ENCODE measurements around the gene PPP2R2B.
"Not testable (repeated sequence)": the region's sequence is repeated elsewhere in the genome, so short reads cannot be mapped to it uniquely, and the experiment has no call there.

Gene PPP2R2B

DNA sequence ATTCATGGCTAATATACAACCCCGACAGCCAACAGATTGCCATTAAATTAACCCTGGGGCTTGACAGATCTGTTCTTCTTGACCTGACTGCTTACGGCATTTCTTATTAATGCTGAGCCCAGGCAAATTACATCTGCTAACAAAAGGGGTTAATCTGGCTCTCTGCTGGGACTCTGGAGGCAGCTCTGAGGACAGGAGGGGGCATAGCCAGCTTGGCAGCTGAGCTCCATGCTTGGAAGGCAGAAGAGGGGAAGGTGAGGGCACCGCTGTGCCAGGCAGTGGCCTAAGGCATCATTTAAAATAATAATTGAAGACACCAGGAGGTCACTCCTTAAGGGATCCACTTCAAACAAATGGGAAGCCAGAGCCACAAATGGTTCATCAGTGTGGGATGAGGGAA lies 236.6 kb downstream of the PPP2R2B start:
- no peak for DNase-seq

DNA sequence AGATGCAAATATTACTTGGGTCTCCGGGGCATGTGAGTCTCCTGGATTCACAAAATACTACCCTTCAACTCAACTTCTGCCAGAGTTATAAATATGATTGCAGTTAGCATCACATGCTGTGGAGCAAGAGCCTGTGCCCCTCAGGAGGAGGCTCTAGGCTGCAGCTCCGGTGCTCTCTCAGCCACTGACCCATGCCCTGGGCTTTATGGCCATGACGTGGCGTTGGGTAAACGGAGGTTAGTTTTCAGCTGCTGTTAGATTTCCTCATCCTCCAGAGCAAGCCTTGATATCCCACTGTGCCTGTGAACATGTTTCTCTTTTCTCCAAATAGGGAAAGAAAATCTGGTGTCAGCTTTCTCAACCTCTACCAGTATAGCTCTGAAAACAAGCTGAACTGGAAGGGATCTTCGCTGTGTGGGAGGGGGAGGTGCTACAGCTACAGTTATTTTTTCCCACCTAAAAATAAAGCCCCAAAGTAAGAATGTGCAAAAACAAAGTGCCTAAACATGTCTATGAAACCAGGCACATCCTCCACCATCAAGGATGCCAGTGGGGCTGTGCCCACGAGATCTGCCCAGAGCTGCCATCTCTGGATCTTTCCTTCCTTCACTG lies 238.2 kb downstream of the PPP2R2B start:
- no peak for DNase-seq

DNA sequence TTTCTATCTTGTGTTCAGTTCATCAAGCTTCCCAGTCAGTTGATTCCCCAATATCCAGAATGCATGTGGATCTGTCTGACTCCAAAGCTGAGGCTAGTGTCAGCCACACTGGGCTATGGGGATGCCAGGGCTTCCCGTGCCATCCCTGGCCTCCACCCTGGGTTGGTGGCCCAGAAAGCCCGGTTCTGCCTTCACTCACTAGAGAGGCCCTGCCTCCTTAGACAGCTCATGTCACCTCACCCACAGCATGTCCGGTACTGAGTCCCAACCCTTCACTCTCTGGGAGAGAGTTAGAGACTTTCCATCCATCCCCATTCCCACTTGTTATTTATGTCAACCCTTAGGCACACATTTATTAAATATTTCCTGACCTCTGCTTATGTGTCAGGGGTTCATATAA lies 243.1 kb downstream of the PPP2R2B start:
- DNase-seq: no peak

DNA sequence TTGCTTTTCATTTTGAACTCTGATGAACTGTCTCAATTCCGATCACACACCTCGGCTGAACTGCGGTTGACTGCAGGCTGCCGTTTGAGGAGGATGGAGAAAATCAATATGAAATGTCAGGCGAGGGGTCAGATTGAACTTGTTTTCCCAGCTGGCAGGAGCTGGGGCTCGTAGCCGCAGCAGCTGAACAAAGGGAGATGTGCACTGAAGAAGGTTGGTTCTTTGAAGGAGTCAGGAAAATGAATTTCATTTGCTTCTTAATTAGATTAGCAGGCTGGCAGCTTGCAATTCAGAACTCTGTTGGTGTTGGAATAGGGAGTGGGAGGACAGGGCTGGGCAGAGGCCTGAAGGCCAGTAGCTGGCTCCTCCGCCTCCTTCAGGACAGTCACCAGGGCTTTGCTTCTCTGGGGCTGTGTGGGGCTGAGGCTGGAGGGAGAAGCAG lies 245.2 kb downstream of the PPP2R2B start:
- no peak for DNase-seq

DNA sequence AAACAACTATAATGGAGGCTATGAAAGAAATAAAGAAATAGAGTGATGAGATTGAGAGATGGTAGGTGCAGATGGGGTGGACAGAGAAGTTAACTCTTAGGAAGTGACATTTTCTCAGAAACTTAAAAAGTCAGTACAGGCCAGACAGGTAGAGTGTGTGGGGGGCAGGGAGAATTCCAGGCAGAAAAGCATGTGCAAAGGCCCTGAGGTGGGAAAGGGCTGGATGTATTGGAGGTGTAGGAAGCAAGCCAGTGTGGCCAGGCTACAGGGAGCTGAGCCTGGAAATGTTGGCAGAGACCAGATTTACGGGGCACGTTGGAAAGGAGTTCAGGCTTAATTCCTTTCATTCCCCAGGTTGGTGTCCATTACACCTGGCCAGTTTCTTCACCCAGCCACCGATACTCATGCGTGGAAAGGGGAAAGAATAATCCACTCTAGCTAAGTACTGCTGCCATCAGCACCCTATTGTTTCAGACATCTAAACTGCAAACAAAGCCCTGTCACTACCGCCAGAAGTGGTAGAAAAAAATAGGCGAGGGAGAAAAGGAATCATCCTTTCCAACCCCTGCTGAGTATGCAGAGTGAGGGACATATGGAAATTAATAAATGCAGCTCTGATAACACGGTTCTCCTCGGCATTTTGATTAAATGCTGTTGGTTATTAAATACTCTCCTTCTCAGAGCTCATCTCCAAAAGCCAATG lies 245.8 kb downstream of the PPP2R2B start:
- no peak for DNase-seq

DNA sequence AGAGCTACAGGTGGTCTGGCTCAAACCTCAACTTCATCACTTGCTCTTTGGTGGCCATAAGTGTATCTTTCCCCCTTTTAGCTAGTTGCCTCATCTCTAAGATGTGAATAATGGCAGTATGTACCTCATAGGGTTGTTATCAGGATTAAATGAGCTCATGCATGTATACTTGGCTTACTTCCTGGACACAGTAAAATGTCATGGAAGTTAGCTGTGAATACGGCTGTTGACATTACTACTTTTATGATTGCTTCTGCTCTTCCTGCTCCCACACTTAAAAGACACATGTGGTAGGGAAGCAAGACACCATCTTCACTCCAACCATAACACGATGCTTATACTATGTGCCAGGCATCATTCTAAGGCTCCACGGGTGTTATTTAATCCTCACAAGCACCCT lies 248.1 kb downstream of the PPP2R2B start:
- DNase-seq: no peak

DNA sequence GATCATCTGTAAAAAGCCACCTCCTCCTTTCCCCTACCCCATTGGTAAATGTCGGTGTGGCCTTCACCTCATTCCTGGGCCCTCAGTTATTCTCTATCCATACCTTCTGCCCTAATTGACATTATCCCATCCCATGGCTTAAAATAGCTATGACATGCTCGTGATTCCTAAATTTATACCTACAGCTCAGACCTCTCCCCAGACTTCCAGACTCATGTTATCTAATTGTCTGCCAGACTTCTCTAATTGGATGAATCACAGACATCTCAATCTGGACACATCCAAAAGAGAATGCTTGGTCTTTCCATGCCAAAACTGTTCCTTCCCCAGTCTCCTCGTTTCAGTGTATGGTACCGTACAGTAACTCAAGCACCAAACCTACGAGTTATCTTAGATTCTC lies 249.6 kb downstream of the PPP2R2B start:
- no peak for DNase-seq

DNA sequence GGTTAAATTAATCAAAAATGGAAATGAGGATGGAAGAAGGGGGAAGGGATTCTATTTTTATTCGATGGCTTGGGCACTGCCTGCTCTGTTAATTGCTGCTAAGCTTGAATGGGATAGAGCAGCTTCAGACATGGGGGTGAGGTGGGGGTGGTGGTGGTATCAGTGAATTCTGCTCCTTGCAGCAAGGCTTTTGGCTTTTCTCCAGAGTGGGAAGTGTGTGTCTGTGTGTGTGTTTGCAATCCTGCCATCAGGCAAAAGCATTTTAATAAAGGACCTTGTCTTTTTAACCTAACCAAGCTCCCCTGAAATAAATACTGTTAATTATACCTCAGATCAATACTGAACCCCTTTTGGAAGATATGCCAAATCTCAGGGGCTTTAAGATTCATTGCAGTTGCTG lies 251.6 kb downstream of the PPP2R2B start:
- DNase-seq: no peak

DNA sequence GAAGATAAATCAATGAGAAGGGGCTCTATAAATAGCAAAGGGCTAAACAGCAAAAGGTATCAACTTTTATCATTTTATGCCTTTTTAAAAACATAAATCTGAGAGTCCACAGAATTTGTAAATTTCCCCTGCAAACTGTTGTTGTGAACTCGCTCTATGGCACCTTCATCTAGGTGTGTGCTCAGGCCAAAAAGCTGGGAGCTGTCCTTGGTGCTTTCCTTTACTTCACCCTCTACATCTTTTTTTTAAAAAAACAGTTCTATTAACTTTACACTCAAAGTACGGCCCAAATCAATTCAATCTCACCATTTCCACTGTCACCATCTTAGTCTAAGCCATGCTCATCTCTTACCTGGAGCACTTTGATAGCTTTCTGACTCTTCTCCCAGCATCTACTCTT lies 254.4 kb downstream of the PPP2R2B start:
- no peak for DNase-seq

DNA sequence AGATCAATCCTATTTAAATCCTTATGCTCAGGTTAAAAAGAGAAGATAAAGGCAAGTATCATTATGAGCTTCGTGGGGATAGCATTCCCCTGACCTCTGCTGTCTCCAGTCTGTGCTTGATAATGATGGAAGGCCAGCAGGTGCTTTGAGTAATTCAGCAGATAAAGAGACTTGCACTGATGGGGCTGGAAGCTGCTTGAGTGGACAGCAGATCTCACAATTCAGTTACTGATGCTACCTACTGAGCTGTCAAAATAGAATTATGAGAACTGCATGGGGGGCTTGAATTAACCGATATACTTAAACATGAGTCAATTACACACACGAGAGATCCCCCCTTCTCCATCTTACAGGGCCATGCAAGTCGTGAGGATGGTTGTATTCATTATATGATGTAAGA lies 254.9 kb downstream of the PPP2R2B start:
- DNase-seq: no peak

DNA sequence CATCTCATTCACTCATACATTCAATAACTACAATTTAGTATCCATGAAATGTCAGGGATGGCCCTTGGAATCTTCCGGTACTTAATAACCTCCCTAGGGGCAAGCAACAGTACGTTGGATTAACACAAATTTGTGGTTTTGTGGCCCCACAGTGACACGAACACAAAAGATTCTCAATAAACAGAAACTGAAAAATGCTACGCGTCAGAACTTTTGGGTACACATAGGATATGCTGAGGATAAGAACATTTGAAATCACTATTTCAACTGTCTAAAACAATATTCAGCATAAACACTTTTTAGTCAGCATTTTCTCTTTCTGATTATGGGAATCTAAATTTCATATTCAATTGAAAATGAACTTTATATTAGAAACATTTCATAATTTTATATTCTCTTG lies 255.5 kb downstream of the PPP2R2B start:
- DNase-seq: no peak

DNA sequence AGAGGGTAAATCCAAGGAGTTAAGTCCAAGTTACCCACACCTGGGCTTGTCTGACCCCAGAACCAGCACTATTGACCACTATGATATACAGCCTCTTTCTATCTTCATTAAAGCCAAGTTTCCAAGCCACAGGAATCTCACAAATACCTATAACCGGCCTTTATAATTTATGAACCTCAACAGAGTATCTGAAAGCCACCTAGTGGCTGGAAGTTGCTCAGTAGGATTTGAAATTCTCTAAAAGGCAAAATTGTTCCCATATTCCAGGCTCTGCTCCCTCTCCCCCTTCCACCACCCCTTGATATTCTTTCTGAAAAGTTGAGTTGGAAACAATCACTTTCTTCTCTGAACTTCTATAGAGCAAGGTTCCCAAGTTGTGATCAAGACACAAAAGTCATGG lies 256.2 kb downstream of the PPP2R2B start:
- no peak for DNase-seq

DNA sequence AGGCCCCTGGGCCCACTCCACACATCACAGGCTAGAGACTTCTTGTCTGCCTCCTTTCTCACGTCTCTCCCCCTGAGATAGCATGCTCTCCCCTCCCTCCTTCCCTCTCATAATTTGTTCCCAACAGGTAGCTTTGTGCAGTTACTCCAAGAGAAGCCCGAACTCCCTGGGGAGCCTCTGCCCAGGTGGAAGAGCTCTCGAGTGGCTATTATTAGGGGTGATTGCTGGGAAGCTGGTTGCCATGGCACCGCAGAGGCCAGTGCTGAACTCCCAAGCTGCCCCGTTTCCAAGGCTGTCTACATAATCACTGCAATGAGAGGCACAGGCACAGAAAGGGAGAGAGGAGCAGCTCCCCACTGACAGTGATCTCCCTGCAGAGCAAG lies 257.9 kb downstream of the PPP2R2B start:
- peak; percentile 93 for DNase-seq

DNA sequence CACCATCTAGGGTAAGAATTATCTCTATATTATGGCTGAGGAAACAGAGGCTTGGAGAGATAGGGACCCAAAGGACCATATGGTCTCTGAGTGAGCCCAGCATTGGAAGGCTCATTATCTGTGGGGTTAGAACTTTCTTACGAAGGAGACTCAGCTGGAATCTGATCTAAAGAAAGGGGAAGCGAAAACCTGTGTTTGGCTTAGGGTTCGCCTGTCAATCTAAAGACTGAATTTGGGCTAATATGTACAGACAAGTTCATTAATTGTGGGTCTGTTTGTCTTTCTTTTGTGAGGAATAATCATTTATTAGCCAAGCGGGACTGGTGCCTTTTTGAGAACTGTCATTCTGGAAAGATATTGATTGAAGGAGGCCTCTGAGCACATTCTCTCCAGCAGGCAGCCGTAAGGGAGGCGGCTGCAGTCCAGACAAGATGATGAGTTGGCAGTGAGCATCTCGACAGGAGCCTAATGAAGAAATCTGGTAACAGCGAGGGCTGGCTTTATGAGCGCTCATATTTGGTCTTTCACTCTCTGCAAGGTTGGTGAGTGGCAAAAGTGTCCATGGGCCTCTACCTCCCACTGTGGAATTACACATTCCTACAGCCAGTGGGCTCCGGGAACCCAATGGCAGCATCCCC lies 258.4 kb downstream of the PPP2R2B start:
- DNase-seq: peak; percentile 33

DNA sequence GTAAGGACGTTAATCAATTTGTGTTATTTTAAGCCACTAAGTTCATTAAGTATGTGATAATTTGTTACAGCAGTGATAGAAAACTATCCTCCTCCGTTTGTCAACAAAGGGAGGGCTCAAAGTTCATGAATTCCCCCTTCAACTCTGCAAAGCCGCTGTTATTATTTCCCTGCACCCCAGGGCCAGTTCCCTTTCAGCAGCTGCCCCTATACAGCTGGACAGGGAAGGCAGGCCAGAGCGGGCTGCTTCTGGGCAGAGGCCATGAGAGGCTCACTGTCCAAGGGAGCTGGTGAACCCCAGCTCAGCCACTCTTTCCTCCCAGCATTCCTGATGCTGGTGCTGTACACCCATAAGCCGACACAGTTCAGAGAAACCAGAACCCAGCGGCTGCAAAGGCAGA lies 260.1 kb downstream of the PPP2R2B start:
- no peak for DNase-seq

DNA sequence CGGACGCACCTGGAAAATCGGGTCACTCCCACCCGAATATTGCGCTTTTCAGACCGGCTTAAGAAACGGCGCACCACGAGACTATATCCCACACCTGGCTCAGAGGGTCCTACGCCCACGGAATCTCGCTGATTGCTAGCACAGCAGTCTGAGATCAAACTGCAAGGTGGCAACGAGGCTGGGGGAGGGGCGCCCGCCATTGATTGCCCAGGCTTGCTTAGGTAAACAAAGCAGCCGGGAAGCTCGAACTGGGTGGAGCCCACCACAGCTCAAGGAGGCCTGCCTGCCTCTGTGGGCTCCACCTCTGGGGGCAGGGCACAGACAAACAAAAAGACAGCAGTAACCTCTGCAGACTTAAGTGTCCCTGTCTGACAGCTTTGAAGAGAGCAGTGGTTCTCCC lies 268.8 kb downstream of the PPP2R2B start:
- not testable (repeated sequence) for DNase-seq

DNA sequence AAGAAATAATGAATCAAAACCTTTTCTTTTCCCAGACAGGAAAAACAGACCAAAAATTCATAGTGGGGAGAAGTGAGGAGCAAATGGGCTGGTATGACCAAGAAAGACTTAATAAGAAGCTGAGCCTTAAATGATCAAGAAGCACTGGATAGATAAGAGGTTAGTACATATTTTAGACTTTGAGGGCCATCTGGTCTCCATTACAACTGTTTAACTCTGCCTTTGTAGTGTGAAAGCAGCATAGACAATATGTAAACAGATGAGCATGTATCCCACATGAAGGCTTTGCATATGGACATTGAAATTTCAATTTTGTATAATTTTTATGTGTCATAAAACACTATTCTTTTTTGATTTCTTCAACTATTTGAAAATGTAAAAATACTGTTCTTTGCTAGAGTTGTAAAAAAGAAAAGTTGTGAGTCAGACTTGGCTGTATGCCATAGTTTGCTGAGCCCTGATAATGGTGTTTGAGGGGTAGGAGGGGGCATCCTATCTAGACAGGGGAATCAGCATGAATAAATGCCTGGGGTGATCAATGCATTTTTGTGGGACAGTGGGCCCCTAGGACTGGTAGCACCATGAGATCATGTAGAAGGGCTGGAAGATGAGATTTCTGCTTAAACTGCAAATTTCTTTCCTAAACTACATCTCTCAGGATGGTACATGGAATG lies 270.8 kb downstream of the PPP2R2B start:
- DNase-seq: no peak

DNA sequence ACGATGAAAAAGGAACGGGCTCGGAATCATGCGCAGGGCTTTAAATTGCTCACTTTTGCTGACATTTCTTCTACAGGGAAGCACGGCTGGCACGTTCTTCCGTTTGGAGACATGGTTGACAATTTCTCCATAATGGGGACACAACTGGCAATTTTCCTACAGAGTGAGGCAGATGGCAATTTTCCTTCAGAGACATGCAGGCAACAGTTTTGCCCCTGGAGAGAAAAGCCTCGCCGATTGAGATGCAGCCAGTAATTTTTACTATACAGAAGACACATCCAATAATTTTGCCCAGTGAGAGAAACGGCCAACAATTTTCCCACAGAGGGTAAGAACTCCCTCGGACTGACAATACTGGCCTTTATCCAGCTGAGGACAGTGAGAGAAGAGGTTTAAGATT lies 271.7 kb downstream of the PPP2R2B start:
- DNase-seq: no peak

DNA sequence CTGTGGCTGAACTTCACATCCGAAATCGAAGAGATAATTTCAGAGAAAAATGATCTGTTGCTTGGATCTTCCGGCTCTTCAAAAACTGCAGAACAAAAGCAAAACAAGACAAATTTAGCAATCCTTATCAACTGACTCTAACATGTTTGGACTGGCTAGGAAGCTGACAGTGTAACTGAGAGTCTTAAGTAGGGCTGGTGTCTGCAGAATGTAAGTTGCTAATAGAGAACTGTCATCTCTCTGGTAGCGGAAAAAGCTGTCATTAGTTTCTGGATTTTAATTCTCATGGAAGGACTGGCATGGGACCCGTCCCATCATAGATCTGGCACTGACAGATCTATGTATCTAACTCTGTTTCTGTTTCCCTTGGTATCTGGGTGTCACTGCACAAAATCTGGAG lies 278.2 kb downstream of the PPP2R2B start:
- no peak for DNase-seq

DNA sequence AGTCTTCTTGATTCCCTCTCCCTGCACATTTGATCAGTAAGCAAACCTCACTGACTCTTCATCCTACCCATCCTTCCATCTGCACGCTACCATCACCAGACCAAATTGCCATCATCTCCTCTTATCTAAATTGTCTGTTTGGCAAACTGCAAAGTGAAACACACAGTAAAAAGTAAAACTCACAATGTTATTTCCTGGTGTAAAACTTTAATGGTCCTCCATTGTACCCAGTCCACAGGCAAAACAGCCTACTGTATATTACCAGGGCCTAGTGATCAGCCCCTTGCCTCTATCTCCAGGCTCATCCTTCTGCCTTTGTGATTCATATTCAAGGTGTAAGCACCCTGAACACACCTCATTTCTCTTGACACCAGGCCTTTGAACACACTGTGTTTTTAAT lies 279.3 kb downstream of the PPP2R2B start:
- no peak for DNase-seq

DNA sequence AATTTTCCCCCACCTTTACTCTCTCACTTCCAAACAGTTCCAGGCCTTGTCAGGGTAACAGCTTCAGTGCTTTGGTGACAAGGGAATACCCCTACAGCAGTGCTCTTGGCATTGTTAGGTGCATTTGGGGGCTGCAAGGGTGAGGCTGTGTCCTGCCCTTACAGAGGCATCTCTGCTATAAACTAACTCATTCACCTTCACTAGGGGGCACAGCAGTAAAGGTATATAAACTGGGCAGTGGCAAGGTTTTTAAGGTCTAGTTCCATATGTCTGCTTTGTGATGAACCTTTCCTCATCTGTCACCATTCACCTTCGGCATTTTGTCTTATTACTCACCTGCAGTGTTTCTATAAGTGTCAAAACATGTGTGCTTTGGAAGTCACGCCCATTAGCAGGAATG lies 283.5 kb downstream of the PPP2R2B start:
- DNase-seq: no peak

DNA sequence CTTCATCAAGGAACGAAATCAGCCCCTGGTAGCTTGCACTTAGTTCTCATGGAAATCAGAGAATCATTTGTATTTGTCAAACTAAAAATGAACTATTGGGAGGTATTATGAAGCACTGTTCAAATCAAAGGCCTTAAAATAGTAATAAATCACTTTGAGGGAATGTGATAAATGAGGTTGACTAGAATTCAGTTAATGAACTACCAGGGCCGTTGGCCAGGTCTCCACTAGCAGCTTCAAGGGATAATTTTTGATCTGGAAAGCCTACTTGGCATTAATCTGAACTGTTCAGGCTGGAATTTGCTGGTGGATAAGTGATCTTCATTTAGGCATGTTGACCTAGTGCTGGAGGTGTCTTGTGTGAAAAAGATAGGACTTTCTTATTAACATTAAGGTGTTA lies 286.2 kb downstream of the PPP2R2B start:
- no peak for DNase-seq

DNA sequence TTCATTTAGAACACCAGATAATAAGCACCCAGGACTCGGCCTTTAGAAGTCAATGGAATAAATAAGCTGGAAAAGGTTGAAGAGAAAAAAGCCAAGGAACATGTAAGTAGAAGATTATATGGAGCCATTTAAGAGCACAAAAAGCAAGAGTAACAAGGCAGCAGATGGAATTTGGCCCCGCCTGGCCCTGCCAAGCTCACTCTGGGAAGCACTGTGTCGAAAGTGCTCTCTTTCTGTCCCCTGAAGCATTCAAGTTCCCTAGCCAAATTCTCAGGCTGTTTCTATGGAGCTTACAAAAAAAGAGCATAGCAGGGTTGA lies 289.6 kb downstream of the PPP2R2B start:
- no peak for DNase-seq

DNA sequence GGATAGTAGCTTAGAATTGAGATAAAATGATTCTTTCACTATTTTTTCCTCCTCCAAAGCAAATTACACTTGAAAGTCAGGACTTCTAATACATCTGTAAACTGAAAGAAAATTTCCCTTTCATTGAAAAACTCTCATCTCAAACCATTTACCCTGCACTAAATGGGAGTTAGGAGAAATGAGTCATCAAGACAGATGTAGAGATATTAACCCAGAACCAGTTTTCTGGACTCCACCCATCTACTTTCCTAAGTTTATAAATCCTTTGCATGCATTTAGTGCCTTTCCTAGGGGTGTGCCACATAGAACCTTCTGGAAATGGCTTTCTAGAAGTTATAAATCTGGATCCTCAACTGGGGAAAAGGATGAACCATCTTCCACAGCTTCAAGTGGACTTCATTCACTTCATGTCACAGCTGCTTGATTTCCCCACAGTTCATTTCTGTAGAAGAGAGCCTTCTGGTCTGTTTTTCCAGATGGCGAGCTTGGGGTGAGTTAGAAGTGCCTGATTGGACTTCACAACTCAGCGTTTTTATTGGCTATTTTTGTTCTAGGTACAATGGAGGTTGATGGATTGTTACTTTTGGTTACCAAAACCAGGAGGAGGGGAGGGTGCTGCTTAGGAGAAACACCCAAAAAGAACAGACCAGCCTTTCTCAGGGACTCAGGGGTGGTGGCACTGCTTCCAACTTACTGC lies 290.1 kb downstream of the PPP2R2B start:
- DNase-seq: no peak
